Ishikawa (cell line): ENCODE results near the gene RASAL3.

Experiments
- CEBPB ChIP-seq: IDR thresholded peaks from 2 replicates; pipeline ENCODE4 v1.6.1; 2012
- CREB1 ChIP-seq: IDR thresholded peaks from 2 replicates; pipeline ENCODE4 v1.6.1; 2012; ENCODE audit warnings: low read depth
- EGR1 ChIP-seq: IDR thresholded peaks from 2 replicates; pipeline ENCODE4 v1.6.1; 2012
- EP300 ChIP-seq: IDR thresholded peaks from 2 replicates; pipeline ENCODE4 v1.6.1; 2012; ENCODE audit warnings: borderline replicate concordance
- FOXM1 ChIP-seq: IDR thresholded peaks from 2 replicates; pipeline ENCODE4 v1.6.1; 2012; ENCODE audit warnings: low read depth, borderline replicate concordance
- NFIC ChIP-seq: IDR thresholded peaks from 2 replicates; pipeline ENCODE4 v1.6.1; 2012
- RAD21 ChIP-seq: IDR thresholded peaks from 2 replicates; pipeline ENCODE4 v1.6.1; 2012; ENCODE audit warnings: low read depth
- TAF1 ChIP-seq: IDR thresholded peaks from 2 replicates; pipeline ENCODE4 v1.6.1; 2012; ENCODE audit warnings: low read depth, mild to moderate bottlenecking
- TCF12 ChIP-seq: IDR thresholded peaks from 2 replicates; pipeline ENCODE4 v1.6.1; 2012; ENCODE audit warnings: low read depth
- TEAD4 ChIP-seq: IDR thresholded peaks from 2 replicates; pipeline ENCODE4 v1.6.1; 2012
- YY1 ChIP-seq: IDR thresholded peaks from 2 replicates; pipeline ENCODE4 v1.6.1; 2012; ENCODE audit warnings: low read depth
- ZBTB7A ChIP-seq: IDR thresholded peaks from 2 replicates; pipeline ENCODE4 v1.6.1; 2012; ENCODE audit warnings: low read depth
- TF ChIP-seq, protein P1 (sequence below): IDR thresholded peaks from 2 replicates; pipeline ENCODE4 v1.6.1; 2012; ENCODE audit warnings: low read depth, mild to moderate bottlenecking
- TF ChIP-seq, protein P2 (sequence below): IDR thresholded peaks from 2 replicates; pipeline ENCODE4 v1.6.1; 2012
- TF ChIP-seq, protein P3 (sequence below): IDR thresholded peaks from 2 replicates; pipeline ENCODE4 v1.6.1; 2012

The RASAL3 gene

DNA sequence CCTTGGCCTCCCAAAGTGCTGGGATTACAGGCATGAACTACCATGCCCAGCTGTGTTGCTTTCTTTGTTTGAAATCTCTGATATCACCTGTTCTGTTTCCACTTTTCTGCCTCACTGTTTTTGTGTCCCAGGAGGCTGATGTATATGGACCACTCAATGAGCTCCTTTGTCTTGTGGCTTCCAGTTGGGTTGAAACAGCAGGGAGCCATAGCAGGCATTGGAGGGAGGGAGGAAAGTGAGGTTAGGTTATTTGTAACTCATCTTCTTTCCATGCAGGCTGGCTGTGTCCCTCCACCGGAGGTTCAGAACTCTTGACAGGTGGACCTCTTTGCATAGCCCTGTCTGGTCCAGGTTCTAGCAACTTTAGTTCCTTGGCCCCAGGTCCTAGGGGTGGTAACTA lies 37.9 kb upstream of the RASAL3 start:
- no peak for TF ChIP-seq ZBTB7A
- TF ChIP-seq, protein P1, sequence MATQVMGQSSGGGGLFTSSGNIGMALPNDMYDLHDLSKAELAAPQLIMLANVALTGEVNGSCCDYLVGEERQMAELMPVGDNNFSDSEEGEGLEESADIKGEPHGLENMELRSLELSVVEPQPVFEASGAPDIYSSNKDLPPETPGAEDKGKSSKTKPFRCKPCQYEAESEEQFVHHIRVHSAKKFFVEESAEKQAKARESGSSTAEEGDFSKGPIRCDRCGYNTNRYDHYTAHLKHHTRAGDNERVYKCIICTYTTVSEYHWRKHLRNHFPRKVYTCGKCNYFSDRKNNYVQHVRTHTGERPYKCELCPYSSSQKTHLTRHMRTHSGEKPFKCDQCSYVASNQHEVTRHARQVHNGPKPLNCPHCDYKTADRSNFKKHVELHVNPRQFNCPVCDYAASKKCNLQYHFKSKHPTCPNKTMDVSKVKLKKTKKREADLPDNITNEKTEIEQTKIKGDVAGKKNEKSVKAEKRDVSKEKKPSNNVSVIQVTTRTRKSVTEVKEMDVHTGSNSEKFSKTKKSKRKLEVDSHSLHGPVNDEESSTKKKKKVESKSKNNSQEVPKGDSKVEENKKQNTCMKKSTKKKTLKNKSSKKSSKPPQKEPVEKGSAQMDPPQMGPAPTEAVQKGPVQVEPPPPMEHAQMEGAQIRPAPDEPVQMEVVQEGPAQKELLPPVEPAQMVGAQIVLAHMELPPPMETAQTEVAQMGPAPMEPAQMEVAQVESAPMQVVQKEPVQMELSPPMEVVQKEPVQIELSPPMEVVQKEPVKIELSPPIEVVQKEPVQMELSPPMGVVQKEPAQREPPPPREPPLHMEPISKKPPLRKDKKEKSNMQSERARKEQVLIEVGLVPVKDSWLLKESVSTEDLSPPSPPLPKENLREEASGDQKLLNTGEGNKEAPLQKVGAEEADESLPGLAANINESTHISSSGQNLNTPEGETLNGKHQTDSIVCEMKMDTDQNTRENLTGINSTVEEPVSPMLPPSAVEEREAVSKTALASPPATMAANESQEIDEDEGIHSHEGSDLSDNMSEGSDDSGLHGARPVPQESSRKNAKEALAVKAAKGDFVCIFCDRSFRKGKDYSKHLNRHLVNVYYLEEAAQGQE: no peak
- no peak for TF ChIP-seq TAF1
- no peak for TF ChIP-seq TCF12
- TF ChIP-seq, protein P2, sequence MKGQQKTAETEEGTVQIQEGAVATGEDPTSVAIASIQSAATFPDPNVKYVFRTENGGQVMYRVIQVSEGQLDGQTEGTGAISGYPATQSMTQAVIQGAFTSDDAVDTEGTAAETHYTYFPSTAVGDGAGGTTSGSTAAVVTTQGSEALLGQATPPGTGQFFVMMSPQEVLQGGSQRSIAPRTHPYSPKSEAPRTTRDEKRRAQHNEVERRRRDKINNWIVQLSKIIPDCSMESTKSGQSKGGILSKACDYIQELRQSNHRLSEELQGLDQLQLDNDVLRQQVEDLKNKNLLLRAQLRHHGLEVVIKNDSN: no peak
- TF ChIP-seq EP300: no peak
- TF ChIP-seq, protein P3, sequence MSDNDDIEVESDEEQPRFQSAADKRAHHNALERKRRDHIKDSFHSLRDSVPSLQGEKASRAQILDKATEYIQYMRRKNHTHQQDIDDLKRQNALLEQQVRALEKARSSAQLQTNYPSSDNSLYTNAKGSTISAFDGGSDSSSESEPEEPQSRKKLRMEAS: no peak
- TF ChIP-seq FOXM1: no peak
- no peak for TF ChIP-seq CREB1
- no peak for TF ChIP-seq EGR1
- TF ChIP-seq YY1: no peak
- TF ChIP-seq RAD21: no peak
- TF ChIP-seq TEAD4: no peak
- no peak for TF ChIP-seq NFIC
- no peak for TF ChIP-seq CEBPB

DNA sequence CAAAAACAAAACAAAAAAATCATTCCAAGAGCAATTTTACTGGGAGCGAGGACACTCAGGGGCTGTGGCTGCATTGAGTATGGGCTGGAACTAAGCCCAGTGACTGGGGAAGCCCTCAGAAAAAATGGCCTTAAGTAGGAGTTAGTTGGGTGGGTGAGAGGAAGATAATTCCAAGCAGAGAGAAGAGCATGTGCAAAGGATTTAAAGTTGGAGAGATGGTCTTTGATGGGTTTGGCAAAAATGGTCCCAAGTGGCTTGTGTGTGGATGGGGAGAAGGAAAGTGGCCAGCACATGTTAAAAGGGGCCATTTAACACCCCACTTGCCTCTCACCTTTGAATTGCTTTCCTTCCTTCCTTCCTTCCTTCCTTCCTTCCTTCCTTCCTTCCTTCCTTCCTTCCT lies 37.3 kb upstream of the RASAL3 start:
- TF ChIP-seq TAF1: no peak
- no peak for TF ChIP-seq ZBTB7A
- TF ChIP-seq, protein P2: no peak
- TF ChIP-seq, protein P1: no peak
- TF ChIP-seq TCF12: no peak
- TF ChIP-seq CEBPB: no peak
- no peak for TF ChIP-seq YY1
- TF ChIP-seq, protein P3: no peak
- TF ChIP-seq CREB1: no peak
- no peak for TF ChIP-seq FOXM1
- no peak for TF ChIP-seq EGR1
- no peak for TF ChIP-seq EP300

DNA sequence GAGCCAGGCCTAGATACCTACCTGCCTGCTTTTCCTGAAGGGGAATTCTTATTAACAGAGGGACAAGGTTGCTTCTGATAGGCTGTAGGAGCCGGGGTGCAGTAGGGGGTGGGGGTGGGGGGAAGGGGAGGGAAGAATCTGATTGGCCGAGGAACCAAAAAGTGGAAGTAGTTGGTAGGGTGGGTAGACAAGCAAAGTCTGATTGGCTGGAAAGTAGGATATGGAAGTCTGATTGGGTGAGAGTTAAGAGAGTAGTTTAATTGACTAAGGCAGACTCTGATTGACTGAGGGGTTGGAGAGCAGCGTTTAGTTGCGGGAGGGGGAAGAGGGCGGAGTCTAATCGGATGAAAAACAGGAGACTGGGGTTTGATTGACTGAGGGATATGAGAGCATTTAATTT lies 34.6 kb upstream of the RASAL3 start:
- no peak for TF ChIP-seq TAF1
- no peak for TF ChIP-seq RAD21
- no peak for TF ChIP-seq CREB1
- no peak for TF ChIP-seq EGR1
- TF ChIP-seq CEBPB: no peak
- no peak for TF ChIP-seq YY1
- TF ChIP-seq FOXM1: no peak
- TF ChIP-seq, protein P2: no peak
- TF ChIP-seq TCF12: no peak
- TF ChIP-seq ZBTB7A: no peak
- TF ChIP-seq, protein P3: no peak
- no peak for TF ChIP-seq EP300
- TF ChIP-seq TEAD4: no peak
- TF ChIP-seq, protein P1: no peak
- TF ChIP-seq NFIC: no peak

DNA sequence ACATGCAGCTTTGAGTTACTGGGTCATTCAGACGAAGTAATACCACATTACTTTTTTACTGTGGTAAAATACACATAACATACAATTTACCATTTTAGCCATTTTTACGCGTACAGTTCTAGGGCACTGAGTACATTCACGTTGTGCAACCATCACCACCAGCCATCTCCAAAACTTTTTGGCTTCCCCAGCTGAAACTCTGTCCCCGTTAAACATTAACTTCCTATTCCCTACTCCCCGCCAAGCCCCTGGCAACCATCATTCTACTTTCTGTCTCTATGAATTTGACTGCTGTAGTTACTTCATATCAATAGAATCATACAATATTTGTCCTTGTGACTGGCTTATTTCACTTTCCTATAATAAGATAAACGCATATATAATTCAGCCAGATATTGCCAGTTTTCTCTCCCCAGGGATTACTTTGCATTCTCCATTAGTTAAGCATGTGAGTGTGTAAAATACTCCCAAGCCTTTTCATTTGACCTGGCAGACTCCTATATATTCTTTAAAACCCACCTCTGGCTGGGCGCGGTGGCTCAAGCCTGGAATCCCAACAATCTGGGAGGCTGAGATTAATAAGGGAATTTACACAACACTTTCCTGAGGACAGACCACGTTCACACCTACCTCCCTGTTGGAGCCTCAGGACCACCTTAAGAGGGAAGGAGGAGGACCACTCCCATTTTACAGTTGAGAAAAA lies 34.0 kb upstream of the RASAL3 start:
- no peak for TF ChIP-seq EGR1
- no peak for TF ChIP-seq RAD21
- TF ChIP-seq, protein P2: no peak
- no peak for TF ChIP-seq ZBTB7A
- no peak for TF ChIP-seq NFIC
- no peak for TF ChIP-seq TEAD4
